Measurements from ENCODE around the gene HOGA1.

HOGA1 gene

GRCh38 chr10:97580421-97581367 is 3.5 kb upstream of the HOGA1 start:
- no peak for DNase-seq

GRCh38 chr10:97582169-97582568 is 2.0 kb upstream of the HOGA1 start:
- no peak for DNase-seq

- no peak for DNase-seq
Measured at GRCh38 chr10:97583476-97583875, 713 bp upstream of the HOGA1 start.

- DNase-seq, result no peak
Measured at GRCh38 chr10:97584798-97585438, 729 bp downstream of the HOGA1 start.

- no peak for DNase-seq
Measured at GRCh38 chr10:97585439-97585811, 1.2 kb downstream of the HOGA1 start.

- no peak for DNase-seq
Measured at GRCh38 chr10:97587183-97587582, 3.0 kb downstream of the HOGA1 start.

- no peak for DNase-seq
Measured at GRCh38 chr10:97589479-97589878, 5.3 kb downstream of the HOGA1 start, which contains the start of gene C10orf62. TSS of gene C10orf62 (plus strand) at chr10:97589721. CDS start at chr10:97589898, 177 bp downstream.

- DNase-seq, result peak; percentile 60
Measured at GRCh38 chr10:97590082-97590747, 6.0 kb downstream of the HOGA1 start.

- no peak for DNase-seq
Measured at GRCh38 chr10:97590748-97591495, 6.7 kb downstream of the HOGA1 start.

GRCh38 chr10:97593421-97593820 is 9.2 kb downstream of the HOGA1 start:
- DNase-seq, result no peak

- no peak for DNase-seq
Measured at GRCh38 chr10:97596101-97597082, 12.2 kb downstream of the HOGA1 start.

GRCh38 chr10:97597778-97598177 is 13.6 kb downstream of the HOGA1 start:
- DNase-seq, result no peak

GRCh38 chr10:97598407-97599271 is 14.4 kb downstream of the HOGA1 start:
- DNase-seq, result no peak

- DNase-seq, result no peak
Measured at GRCh38 chr10:97599272-97599619, 15.1 kb downstream of the HOGA1 start.

GRCh38 chr10:97600616-97601015 is 16.4 kb downstream of the HOGA1 start:
- no peak for DNase-seq

GRCh38 chr10:97601268-97602215 is 17.4 kb downstream of the HOGA1 start:
- DNase-seq, result no peak

GRCh38 chr10:97607095-97607636 is 23.0 kb downstream of the HOGA1 start:
- DNase-seq, result no peak

- no peak for DNase-seq
Measured at GRCh38 chr10:97608991-97609561, 24.9 kb downstream of the HOGA1 start.

- no peak for DNase-seq
Measured at GRCh38 chr10:97611473-97611872, 27.3 kb downstream of the HOGA1 start.
